ENCODE measurements around the gene TEPSIN.

TEPSIN gene

DNA sequence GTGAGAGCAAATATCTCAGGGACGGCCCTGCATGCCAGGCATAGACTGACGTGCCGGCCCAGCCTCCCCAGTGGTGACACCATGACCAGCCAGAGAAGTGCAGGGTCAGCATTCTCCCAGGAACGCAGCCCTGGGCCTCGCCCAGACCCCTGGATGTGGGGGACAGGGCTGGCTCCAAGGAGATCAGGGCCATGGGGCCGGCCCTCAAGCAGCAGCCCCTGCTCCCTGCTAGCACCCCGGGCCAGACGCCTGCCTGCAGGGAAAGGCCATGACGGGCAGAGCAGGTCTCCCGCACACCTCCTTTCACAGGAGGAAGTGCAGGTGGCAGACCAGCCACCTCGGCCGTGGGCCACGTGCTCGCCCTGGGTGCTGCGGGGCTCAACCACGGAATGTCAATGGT lies 9.8 kb upstream of the TEPSIN start:
- TF ChIP-seq ZFX (IDR thresholded peaks at IDR 0.05): no peak
- TF ChIP-seq, protein P1, sequence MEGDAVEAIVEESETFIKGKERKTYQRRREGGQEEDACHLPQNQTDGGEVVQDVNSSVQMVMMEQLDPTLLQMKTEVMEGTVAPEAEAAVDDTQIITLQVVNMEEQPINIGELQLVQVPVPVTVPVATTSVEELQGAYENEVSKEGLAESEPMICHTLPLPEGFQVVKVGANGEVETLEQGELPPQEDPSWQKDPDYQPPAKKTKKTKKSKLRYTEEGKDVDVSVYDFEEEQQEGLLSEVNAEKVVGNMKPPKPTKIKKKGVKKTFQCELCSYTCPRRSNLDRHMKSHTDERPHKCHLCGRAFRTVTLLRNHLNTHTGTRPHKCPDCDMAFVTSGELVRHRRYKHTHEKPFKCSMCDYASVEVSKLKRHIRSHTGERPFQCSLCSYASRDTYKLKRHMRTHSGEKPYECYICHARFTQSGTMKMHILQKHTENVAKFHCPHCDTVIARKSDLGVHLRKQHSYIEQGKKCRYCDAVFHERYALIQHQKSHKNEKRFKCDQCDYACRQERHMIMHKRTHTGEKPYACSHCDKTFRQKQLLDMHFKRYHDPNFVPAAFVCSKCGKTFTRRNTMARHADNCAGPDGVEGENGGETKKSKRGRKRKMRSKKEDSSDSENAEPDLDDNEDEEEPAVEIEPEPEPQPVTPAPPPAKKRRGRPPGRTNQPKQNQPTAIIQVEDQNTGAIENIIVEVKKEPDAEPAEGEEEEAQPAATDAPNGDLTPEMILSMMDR (conservative IDR thresholded peaks at IDR 0.05): no peak
- H3K27ac ChIP-seq: no peak overlapping the region

DNA sequence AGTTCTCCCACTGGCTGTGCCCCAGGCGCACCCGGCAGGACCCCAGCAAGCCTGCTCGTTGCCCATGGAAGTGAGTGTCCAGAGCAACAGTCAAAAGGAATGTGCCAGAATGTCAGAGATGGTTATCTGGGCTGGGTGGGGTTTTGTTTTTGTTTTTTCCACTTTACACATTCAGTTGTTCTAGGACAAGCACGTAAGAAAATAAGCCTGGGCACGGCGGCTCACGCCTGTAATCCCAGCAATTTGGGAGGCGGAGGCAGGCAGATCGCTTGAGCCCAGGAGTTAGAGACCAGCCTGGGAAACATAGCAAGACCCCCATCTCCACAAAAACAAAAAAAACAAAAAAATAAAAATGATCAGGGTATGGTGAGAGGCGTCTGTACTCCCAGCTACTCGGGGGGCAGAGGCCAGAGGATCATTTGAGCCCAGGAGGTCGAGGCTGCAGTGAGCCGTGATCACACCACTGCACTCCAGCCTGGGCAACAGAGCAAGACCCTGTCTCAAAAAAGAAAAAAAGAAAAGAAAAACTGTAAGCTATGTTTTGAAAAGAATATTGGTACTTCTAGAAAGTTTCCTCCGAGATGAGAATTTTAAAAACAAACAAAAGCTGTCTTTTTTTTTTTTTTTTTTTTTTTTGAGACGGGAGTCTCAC lies 8.6 kb upstream of the TEPSIN start:
- no peak overlapping the region for H3K27ac ChIP-seq
- no peak for TF ChIP-seq ZFX (IDR thresholded peaks at IDR 0.05)
- TF ChIP-seq, protein P1 (conservative IDR thresholded peaks at IDR 0.05): no peak

DNA sequence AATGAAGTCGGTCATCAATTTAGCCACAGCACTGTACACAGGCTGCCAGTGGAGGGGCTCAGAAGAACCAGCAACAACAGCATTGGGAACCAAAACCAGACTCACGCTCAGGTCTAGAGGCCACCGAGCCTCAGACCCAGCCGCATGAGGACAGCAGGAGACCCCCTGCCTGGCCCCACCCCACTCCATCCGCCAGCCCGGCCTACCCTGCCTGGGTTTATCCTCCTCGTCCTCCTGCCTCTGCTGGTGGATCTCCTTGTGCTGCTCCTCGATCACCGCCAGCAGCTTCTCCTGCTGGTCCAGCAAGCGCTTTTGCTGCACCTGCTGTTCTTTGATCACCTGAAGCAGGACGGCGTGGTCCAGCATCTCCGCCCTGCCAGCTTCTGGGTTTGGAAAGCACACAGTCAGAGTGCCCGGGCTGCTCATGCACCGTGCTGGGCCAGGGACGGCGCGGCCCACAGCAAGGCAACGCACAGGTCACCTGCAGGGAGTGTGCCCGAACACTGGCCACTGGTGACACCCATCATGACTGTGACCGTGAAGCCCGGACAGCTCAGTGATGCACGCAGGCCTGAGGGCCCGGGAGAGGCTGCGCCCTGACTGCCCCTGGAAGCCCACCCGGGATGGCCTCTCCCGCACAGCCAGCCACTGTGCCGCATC lies 8.0 kb upstream of the TEPSIN start:
- no peak for TF ChIP-seq ZFX (IDR thresholded peaks at IDR 0.05)
- TF ChIP-seq, protein P1 (conservative IDR thresholded peaks at IDR 0.05): no peak
- H3K27ac ChIP-seq: no peak overlapping the region

- no peak for TF ChIP-seq ZFX (IDR thresholded peaks at IDR 0.05)
- TF ChIP-seq, protein P1 (conservative IDR thresholded peaks at IDR 0.05): no peak
- no peak overlapping the region for H3K27ac ChIP-seq
Measured at GRCh38 chr17:81246343-81246670, 7.5 kb upstream of the TEPSIN start.

DNA sequence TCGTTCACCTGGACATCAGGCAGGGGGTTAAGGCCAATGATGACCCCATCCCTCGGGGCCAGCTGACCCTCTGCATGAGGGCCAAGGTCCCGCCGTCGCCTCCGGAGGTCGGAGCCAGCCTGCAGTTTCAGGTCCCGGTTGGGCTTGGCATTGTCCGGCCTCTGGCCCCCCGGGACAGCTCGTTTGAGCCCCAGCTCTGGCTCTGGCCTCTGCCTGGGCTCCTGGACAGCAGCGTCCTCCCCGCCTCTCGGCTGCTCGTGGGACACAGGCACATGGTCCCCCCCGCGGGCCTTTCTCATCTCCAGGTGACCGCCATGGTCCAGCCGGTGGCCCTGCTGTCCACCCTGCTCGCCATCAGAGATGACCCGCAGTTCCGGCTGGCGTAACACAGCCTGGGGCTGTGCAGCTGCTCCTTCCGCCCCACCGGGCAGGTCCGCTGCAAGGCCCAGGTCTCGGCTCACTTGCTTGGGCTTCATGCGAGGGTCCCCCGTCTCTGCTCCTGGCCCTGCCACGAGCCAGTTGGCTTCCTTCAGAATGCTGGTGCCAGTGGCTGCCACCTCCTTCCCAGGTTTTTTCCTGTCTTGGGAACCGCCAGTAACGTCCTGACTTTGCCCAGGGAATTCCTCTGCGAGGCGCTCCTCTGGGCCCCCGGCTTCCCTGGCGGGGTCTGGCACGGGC lies 6.9 kb upstream of the TEPSIN start:
- TF ChIP-seq ZFX (IDR thresholded peaks at IDR 0.05): no peak
- TF ChIP-seq, protein P1 (conservative IDR thresholded peaks at IDR 0.05): no peak
- no peak overlapping the region for H3K27ac ChIP-seq

DNA sequence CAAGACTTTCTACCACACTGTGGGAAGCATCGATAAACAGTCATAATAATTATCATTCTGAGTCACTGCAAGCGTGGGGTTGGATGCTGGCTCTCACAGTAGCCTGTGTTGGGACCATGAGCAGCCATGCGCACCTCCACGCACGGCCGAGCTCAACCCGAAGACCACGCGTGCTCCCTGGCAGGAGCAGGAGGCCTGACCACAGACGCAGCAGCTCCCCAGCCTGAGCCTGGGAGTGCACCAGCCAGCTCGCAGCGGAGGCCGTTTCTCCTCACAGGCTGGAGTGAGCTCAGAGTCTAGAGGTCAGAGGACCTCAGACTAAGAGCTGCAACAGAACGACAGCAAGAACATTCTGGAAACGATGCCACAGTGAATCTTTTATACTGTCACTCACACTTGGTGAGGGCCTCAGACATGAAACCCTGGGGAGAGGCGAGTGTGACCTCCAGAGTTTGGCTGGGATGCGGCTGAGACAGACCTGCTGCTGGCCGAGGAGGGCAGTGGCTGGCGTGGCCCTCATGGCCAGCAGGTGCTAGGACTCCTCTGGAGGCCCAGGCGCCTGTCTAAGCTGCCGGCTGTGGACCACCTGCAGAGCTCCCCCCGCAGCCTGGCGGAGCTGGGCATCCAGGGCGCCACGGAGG lies 6.3 kb upstream of the TEPSIN start:
- H3K27ac ChIP-seq: no peak overlapping the region
- TF ChIP-seq, protein P1 (conservative IDR thresholded peaks at IDR 0.05): no peak
- TF ChIP-seq ZFX (IDR thresholded peaks at IDR 0.05): no peak

All from C4-2B (cell line).